Raji (cell line): ENCODE data around the gene MAP2K2.

Experiments used
- POLR2A ChIP-seq: IDR thresholded peaks from 2 replicates; pipeline ENCODE4 v1.6.1; 2011; ENCODE audit warnings: low read depth, low read length, control low read depth; ENCODE audit not compliant: insufficient read depth

MAP2K2 gene

DNA sequence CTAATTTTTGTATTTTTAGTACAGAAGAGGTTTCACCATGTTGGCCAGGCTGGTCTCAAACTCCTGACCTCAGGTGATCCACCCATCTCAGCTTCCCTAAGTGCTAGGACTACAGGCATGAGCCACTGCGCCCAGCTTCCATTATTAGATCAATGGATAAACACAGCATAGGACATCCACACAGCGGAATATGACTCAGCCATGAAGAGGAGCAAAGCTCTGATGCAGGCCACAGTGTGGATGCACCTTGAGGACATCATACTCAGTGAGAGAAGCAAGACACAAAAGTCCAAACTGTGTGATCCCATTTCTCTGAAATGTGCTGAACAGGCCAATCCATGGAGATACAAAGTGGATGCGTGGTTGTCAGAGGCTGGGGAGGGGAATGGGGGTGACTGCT, 52.3 kb downstream of the MAP2K2 start:
- no peak for TF ChIP-seq POLR2A

DNA sequence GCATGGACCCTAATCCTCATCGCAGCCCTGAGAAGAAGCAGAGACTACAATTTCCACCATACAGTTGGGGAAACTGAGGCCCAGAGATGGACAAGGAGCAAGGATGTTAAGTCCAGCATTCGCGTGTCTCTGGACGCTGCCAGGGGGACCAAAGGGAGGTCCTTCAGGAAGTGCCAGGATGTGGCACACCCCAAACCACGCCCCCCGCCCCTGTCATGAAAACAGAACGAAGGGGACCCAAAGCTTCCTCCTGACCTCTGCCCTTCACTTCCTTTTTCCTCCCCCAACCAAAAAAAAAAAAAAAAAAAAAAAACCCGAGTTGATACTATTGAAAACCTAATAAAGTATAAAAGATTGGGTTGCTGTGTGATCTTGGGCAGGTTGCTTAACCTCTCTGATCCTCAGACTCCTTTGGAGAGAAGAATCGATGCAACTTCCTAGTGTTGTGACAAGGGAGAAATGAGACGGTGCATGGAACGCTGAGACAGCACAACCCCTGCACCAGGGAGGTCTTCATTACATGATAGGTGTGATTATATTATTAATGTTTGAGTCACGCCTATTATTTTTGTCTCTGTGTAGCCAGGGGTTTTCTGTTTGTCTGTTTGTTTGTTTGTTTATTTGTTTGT, 54.5 kb downstream of the MAP2K2 start:
- TF ChIP-seq POLR2A, result no peak

DNA sequence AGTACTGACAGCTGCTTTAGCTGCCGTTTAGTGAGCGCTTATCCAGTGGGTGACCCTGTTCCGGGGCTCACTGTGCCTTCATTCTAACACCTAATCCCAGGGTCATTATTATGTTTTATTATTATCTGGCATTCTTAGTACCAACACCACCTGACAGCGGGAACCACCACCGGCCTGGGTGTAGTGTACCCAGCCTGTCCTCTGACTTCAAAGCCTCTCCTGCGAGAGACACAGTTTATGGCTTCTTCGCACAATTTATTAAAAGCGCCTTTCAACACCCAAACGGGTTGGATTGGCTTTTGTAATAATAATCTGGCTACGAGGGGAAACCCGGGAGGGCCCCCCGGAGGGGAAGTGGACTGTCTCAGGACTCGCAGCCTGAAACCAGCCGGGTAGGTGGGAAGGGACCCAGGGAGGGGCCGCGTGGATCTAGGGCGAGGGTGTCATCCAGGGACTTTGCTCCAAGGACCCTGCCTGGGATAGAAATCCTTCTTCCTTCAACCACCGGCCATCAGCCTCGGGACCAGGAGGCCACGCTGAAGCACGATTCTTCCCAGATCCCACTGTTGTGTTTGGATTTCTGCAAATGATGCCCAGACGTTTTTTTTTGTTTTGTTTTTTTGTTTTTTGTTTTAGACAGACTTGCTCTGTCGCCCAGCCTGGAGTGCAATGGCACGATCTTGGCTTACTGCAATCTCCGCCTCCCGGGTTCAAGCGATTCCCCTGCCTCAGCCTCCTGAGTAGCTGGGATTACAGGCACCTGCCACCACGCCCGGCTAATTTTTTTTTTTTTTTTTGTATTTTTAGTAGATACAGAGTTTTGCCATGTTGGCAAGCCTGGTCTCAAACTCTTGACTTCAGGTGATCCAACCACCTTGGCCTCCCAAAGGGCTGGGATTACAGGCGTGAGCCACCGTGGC, 55.6 kb downstream of the MAP2K2 start:
- no peak for TF ChIP-seq POLR2A

DNA sequence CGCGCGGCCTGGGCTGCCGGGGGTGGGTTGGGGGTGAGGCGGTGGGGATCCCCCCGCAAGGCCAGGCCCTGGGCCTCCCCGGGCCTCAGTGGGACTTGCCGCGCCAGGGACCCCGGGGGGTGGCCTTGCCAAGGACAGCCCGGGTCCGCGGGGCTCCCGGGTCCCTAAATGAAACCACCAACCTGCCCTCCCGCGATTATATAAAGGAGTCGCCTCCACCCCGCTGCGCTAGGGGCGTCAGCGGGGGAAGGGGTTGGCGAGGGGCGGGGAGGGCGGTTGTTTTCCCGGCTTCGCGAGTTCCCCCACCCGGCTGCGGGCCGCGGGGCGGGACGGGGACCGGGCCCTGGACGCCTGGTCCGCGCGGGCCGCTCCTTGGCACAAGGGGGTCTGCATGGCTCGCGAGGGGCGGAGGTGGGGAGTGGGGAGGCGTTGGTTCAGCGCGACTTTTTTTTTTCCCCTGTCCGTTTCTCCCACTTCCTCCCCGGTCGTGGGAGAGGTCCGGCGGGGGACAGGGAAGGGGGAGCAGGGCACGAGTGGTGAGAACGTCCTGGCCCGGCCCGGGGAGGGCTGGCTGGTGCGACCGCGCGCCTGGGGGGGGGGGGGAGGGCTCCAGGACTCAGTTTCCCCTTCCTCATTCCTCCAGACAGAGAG, 56.4 kb downstream of the MAP2K2 start:
- TF ChIP-seq POLR2A, result no peak; the same call in 1 of the 2 replicates

DNA sequence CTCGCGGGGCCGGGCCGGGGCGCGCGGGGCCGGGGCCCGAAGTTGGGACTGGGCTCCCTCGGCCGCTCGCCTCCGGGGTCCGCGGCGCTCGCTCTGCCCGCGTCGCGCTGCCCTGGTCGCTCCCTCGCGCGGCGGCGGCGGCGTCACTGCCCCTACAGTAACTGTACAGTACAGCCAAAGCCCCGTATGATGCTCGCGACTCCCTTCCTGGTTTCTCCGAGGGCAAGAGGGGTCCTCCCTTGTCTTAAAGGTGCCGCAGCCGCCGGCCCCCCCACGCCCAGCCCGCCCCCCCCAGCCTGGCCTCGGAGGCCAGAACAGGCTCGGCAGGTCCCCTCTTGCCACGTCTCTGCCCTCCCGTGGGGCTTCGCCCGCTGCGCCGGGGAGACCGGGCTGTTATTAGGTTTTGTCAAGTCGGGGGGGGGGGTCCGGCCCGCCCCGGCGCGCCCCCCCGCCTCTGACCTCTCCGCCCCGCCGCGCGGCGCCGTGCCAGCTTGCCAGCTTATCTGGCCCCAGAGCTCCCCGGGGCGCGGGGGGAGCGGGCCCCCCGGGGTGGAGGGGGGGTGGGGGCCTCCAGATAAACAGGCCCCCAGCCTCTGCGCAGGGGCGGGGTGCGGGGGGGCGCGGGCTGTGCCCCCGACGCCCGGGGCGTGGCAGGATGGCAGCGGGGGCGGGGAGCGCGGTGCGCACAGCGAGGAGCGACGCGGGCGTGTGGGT, 57.1 kb downstream of the MAP2K2 start, which contains the start of gene ZBTB7A:
ZBTB7A (minus strand) TSS at position 218 of the 714 bp plus-strand sequence. CDS start 11,667 bp downstream, outside the sequence.
- TF ChIP-seq POLR2A, result peak; percentile 64

DNA sequence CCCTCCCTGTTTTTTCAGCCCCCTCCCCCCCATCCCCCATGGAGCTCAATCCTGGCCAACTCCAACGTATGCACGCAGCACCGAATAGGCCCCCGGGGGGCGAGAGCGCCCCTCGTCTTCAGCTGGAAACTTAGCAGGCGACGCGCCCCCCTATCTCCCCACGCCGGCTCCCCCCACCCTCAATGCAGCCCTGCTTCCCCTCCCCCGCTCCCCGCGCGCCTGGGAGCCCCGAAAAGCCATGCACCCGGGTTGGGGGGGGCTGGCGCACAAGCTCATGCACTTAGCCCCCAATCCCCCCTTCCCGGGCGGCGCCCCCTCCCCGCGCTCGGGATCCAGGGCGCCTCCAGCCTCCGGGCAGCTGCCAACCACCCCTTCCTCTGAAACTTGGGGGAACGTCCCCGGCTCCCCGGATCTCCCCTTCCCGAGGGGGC, 57.7 kb downstream of the MAP2K2 start:
- TF ChIP-seq POLR2A, result no peak

DNA sequence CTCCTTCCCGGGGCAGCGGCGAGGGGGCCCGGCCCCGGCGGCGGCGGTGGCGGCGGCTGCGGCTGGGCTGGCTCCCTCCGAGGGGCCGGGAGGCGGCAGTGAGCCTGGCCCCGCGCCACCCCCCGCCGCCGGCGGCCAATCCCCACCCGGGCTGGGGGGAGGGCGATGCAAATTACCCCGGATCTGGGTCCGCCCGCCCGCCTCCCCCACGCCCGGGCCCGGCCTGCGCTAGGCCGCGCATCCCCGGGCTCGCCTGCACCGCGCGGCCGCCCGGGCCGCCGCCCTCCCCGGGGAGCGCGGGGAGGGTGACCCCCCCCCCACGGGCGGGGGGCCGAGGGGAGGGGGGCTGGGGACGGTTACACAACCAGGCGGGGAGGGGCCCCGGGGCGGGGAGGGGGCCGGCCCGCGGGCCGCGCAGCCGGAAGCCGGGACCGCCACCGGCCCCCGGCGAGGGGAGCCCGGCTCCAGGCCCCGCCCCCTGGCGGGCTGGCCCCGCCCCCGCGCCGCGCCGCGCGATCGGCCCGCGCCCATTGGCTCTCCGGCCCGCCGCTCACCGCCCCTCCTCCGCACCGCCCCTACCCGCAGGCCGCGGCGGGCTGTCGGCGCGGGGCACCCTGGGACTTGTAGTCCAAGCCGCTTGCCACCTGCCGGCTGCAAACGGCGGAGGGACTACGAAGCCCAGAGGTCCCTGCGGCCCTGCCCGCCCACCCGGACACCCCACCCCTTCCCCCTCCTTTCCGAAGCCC, 58.3 kb downstream of the MAP2K2 start:
- TF ChIP-seq POLR2A, result no peak

DNA sequence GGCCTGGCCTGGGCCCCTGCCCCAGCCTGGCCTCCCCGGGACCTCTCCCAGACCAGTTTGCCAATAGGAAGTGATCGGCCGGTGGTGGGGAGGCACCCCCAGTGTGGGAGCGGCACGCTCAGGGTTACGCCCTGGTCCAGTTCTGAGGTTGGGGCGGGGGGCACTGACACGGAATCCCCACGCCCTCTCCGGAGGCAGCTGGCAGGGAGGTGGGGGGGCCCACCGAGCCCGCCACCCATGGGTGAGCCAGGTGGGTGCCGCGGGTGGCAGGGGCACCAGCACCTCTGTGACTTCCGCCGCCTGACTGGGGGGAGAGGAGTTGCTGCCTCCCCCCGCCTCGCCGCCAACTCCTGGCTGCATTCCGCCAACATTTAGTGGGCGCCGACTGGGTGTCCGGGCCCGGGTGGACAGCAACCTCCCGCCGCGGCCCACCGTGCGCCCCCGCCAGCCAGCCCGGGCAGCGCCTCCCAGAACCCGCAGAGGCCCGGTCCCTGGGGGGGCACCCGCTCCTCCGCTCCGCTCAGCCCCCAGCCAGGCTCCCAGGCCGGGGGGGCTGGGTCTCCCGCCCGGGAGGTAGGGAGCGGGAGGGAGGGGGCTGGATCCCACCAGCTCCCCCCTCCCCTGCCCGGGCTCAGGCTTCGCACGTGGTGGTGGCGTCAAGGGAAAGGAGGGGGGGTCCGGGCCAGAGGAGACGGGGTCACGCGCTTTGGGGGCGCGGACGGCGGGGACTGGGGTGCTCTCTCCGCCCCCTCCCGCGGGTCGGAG, 59.2 kb downstream of the MAP2K2 start:
- TF ChIP-seq POLR2A, result 0 out of 2 replicates have a peak, but pooled peaks have one; percentile 17

DNA sequence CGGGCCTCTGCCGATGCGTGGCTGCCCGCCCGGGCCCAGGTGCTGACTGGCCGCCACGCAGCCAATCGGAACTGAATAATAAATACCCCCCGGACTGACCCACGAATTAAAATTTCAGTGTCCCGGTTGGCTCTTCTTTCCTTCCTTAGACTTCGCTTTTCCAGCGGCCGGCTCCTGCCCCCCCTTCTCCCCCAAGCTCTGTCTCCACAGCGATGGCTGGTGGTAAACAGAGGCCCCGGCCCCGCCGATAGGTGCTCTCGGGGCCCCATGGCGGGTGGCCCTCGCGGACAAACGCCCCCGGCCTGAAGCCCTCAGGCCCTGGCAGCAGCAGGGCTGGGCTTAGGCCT, 59.8 kb downstream of the MAP2K2 start:
- TF ChIP-seq POLR2A, result no peak

DNA sequence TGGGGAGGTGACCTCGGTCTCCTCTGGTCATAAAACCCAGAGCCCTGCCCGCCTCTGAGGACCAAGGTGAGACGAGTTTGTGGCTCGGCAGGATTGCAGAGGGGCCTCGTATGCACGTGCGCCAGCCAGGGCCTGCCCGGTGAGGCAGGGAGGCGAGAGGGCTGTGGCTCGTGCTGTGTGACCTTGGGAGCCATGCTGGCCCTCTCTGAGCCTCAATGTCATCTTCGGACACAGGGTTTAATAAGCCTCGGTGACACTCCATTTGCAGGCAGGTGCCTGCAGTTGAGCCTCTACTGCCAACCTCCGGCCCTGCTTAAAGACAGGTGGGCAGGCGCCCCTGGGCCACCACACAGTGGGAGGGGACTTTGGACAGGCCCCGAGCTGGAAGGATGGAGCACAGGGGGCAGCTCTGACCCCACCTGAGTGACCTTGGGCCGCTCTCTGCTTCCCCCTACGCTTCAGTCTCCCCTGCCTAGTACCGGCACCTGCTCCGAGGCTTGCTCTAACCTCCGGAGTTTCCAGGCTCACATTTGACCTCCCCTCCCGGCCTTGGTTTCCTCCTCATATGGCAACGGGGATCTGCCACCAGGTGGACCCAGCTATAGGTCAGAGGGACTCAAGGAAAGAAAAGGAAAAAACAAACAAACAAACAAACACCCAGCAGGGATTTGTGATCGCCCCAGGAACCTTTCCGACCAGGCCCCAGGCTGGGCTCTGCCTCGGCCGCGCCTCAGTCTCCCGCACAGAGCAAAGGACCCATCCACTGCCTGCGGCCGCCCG, 60.4 kb downstream of the MAP2K2 start:
- TF ChIP-seq POLR2A, result no peak

DNA sequence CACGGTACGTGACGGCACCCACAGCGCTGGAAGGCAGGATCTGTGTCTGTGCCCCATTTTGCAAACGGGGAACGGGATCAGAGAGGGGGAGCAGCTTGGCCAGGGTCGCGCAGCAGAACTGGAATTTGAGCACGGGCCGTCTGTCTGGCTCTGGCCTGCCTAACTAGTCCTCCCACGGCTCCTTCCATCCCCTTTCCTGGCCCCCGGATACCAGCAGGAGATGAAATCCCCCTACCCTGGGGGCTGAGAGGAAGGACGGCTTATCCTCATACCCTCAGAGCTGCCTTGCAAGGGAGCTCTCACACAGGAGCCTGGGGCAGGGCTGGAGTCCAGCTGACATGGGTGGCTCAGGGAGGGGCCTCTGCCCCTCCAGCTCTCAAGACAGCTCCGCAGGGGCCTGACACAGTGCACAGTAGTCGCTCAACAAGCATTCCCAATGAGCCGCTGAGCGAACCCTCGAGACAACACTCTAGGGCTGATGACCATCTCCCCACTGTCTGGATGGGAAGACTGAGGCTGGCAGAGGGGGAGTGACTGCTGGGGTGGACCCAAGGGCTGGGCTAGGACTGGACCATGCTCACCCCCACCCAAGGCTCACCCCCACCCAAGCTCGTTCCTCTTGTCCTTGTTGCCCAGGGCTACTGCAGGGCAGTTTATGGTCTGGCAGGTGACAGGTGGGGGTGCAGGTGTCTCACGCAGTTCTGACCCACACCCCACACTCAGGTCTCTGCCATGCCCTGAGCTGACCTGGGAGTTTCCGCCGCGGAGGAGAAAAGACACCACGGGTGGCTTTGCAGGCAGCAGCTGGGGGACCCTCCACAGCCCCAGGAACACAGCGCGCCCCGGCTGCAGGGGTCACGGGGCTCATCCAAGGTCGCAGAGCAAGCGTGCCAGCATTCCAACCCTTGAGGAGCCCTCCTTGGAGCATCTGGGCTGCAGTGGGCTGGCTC, 61.2 kb downstream of the MAP2K2 start:
- no peak for TF ChIP-seq POLR2A
